Activated CD4-positive, CD25-positive, alpha-beta regulatory T cell (primary cell): ENCODE data around the gene FBXL14.
"Not testable (repeated sequence)": the region's sequence is repeated elsewhere in the genome, so short reads cannot be mapped to it uniquely, and the experiment has no call there.

Experiments used
- DNase-seq, 4 experiments: peaks; one replicate each; lab custom pipeline; 2025; lab: John Stamatoyannopoulos, UW

The FBXL14 gene

DNA sequence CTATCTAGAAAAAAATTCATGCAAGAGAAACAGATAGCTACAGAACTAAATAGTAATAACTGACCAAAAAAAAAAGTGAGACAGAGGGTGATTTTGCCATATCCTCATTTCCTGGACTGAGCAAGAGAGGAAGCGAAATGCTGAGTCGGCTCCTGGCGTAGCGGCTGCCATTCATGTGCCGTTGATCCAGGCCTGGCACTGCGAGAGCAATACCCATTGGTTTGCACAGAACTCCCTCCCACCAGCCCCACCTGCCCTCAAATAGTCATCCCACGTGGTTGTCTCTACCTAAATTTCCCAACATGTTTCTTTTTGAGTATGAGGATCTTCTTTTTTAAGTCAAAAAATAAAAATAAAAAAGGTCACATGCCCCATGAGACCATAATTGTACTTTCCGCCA, 25.2 kb upstream of the FBXL14 start:
- DNase-seq, result no peak

DNA sequence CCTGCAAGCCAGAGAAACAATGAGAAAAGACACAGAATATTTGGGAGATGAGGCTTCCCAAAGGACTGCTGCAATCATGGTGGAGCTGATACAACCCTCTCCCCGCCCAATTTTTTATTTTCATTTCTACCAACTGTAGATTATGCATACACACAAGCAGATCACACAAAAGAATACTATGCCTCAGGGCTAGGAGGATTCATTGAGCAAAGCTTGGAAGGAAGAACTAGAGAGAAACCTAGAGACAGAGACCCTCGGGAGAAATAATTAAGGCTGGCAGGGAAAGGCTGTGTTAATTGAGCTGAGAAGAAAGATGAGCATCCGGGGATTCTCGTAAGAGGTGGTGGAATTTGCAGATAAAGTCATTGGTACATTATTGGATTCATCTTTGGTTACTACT, 24.8 kb upstream of the FBXL14 start:
- DNase-seq, result no peak

DNA sequence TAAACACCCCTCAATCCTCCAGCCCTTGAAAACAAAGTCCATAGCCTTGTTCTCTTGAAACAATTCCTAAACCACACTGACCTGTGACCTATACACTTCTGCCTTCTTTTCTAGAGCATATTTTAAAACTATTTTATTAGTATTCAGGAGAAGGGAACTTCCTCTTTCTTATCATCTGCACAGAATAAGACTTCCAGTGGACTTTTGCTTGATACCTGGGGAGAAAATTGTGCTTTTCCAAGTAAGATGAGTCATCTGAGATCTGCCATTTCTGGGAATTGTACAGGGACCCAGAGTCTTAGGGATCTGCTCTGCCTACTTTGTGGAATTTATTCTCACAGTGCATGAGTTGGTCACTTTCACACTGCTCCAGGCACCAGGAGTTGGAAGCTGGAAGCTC, 24.1 kb upstream of the FBXL14 start:
- DNase-seq, result no peak

DNA sequence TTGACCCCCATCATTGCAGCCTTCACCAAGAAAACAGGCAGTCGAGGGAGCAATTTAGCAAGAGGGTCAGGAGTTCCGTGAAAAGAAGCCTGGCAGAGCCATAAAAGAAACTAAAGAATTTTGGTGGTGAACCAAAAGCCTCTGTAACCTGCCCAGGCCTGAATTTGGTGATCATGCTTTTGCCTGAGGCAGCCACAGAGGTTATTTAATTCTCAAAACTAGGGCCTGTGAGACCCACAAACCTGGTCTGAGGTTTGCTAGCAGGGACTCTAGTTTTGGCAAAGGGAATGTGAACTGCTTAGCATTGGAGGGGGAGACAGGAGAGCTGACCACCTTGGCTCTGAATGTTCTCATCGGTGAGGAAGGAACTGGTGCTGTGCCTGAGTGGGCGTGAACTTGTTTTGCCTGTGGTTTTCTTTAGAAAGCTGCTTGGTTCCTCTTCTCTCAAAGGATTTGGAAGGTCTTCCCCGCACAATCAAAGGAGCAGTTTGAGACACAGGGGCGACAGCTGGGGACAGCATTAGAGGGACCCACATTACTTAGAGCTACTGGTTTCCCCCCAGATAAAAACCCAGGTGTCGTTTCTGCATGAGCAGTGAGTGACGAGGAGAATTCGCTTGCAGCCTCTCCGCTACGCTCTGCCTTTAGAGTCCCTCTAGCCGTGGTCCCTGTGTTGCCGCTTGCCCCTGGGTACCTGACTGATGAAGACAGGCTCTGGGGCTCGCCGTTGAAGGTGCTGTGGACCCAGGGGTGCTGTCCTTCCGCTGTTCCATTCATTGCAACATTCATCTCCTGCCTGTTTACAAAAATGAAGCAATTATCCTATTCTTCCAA, 22.1 kb upstream of the FBXL14 start:
- no peak for DNase-seq

DNA sequence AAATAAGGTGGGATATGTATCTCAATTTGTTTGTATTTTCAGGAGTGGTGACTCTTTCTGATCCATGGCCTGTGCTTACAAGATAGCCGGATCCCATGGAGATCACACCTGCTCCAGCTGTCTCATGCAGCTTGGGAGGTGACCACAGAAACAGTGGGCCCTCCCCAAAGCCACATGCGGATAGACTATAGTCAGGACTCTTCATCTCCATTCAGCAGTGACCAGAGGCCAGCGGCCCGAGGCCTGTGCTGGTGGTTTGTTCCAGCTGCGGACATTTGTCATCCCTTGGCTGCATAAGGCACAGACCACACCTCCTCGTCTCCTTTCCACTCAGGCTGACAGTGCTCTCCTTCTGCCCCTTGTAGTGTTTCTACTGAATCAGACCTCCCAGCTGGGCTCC, 20.0 kb upstream of the FBXL14 start:
- DNase-seq, result no peak

DNA sequence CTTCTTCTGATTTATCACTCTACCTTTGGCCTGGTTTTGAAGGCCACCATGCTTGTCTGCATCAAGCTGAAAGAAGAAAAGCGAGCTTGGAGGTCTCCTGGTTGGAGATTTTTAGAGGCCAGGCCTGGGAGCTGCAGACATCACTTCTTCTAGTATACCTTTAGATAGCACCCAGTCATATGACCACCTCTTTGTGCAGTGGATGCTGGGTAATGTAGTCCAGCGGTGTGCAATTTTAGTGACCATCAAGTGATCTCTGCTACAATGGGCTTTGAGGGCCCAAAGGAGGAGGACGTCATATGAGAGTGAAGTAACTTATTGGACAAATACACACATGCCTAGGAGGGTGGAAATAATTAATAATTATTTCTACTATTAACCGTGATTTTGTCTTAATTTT, 19.5 kb upstream of the FBXL14 start:
- DNase-seq, result no peak

DNA sequence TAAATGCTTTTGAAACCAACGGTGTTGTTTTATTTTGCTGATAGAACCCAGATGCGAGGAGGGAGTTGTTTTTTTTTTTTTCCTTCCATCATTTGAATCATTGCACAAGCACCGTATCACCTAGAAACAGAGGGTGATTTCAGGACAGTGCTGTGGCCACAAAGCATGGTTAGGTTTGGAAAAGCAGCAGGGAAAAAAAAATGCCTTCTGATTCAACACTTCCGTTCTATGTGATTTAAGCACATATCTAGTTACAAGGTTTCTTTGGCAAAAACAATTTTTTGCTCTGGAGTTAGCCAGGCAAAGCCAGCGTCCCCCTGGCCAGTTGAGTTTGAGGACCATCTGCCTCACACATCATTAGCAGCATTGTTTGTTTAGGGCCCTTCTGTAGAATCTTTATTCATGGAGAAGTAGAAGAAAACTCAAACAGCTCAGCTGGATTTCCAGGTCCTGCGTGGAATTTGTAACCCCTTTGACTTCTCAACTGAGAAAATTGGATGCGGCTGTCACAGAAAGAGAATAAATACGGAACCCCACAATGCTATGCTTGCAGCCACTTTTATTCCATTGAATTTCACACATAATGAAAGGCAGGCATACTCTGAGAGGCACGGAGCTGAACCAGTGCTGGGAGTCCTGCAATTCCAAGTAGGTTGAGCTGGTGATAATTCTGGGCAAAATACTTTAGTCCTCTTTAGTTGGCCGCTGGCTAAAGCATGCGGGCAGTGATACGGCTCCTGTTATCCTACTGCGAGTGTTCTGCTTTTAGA, 17.6 kb upstream of the FBXL14 start:
- DNase-seq, result no peak

DNA sequence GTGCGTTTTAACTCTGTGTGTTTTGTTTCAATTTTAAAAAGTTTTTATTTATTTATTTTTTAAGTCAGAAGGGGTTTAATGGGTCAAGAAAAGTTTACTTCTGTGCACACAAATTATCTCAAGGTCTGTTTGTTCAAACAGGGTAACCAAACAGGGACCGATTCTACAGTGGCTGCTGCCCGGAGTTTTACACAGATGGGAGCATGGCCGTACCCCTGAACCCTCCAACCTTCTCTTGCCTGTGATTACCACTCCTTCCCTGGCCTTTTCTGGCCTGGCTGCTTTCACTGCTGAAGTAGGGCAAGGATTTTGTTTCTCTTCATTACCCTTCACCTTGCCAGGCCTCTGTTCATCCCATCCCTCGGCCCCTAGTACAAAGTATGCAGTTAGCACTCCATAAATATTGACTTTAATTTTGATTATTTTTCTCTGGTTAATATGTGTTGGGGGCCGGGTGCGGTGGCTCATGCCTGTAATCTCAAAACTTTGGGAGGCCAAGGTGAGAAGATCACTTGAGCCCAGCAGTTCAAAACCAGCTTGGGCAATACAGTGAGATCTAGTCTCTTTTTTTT, 15.8 kb upstream of the FBXL14 start:
- DNase-seq, result no peak

DNA sequence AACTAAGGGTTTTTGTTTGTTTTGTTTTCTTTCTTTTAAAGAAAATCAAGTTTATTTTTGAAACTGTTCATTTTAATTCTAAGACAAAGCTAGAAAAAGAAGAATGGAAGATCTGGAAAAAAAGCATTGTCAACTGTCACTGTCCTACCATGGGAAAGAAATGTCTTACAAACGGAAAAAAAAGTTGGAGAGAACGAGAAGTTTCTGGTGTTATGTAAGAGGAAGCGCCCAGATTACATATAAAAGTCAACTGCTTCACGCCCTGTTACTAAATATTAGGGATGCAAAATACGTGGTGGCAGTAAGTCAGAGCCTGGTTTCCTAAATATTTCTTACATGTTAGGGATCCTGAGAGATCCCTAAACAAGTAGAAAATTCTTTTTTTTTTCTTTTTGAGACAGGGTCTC, 14.3 kb upstream of the FBXL14 start:
- DNase-seq, result no peak

DNA sequence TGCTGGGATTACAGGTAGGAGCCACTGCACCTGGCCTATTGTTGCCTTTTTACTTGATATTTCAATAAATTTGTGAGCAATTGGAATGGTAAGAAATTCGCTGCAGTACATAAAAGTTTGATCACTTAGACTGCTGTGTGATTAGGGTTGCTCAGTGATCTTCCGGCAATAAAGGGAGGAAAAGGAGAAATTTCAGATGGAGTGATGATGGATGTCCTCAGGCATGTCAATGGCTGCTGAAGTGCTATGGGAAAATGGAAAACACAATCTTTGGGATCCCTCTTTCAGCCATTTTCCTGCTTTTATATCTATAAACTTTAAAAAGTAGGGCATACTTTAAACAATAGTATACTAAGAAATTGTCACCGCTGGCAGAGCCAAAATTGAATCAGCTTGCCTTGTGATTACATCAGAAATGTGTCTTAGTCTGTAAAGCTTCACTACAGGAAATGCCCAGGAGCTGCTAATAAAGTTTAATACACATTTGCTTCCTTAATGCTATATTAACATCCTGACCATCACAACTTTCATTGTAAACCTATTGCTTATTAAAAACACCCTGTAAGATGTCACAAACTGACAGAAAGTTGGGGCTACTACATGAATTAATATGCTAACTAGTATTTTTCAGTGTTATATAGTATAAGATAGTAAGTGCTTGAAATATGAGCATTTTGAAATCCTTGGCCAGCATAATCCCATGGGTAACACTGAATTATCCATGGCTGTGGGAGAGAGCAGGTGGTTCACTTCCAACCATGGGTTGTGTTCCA, 13.7 kb upstream of the FBXL14 start:
- no peak for DNase-seq

DNA sequence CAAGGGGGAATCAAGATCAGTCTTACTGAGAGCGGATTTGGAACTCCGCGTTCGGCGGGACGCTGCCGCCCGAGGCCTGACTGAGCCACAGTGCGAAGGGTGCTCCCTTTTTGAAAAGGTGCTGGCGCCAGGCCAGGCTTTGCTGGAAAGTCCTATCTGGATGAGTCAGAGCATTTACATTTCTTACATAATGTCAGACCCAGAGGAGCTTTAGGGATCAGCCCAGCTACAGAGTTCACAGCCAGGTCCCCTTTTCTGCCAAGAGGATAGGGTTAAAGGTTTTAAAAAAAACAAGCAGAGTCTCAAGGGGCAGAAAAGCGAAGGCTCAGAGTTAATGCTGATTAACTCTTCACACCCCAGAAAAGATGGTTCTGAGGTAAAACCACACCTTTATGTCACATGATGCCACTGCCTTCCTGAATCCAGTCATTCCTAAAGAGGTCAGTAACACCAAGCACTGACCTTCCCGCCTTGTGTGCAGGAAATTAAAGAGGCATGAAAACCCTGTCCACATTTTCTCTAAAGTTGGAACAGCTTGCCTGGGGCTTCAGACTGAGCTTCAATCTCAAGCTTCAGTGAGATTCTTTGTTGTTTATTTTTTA, 11.7 kb upstream of the FBXL14 start:
- peak in 2 of 4 experiments; percentile 47 to 66 for DNase-seq

DNA sequence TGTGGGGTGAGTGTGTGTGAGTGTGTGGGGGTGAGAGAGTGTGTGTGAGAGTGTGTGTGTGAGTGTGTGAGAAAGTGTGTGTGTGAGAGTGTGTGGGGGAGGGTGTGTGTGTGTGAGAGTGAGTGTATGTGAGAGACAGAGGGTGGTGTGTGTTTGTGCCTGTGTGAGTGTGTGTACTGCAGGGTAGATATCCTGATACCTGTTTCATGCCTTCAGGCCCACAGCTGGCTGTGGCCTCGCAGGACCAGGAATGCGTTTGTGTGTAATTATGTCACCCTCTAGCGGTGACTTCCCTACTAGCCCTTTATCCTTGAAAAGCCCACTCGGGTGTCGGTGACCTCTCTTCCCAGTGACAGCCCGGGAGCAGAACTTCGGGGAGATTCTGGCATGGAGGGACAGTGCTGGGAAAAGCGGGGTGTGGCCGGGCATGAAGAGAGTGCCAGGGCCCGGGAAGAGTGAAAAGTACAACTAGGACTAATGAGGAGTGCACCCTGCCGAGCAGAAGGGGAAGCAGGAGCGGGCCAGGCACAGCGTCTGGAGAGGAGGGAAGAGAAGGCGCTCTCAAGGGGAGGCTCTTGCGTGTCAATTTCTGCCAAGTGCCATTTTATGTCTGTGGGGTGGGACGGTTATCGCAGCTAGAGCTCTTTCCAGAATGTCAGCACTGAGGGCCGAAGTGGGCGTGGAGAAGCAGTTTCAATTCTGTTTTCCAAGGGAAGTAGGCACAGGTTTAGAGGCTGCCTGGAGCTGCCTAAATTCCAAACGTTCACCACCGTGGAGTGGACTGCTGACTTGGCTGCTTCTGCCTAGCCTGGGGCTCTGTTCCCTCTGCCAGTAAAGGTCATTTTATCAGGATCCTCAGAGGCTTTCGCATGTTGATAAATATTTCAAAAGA, 11.0 kb upstream of the FBXL14 start:
- peak in 3 of 4 experiments; percentile 6 to 24 (median 22) for DNase-seq

DNA sequence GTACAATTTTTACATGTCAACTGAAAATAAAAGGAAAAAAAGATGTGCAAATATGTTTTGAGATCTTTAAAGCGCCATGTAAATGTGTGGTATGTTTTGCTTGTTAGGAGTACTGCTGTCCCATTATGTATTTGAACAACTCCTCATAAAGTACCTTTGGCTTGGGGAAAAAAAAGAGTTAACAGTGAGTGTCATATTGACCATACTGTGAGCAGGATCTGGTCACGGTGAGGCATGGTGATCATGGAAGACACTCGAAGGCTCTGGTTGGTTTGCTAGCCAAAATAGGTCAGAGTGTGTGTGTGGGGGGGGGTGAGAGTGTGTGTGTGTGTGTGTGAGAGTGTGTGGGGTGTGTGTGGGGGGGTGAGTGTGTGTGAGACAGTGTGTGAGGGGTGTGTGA, 10.1 kb upstream of the FBXL14 start:
- DNase-seq, result no peak

DNA sequence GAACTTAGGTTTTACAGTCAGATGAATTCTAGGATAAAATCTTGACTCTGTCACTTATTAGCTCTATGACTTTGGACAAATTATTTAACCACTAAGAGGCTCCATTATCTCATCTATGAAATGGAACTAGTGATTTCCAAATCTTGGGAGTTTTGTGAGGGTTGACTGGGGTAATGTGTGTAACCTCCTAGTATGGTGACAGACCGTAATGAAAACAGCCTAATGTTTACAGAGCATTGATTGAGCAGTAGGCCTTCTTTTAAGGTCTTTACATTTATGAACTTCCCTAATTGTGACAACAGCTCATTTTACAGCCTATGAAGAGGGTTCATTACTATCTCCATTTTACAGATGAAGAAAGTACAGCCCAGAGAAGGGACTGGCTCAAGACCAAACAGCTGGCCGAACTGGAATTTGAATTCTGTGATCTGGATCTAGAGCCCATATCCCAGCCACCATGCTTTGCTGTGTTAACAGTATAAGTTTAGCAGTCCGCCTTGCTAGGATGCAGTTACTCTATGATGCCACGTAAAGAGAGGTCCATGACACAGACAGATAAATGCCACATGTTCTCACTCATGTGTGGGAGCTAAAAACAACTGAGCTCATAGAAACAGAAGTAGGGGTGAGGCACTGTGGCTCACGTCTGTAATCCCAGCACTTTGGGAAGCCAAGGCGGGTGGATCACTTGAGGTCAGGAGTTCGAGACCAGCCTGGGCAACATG, 9.1 kb upstream of the FBXL14 start:
- no peak for DNase-seq

DNA sequence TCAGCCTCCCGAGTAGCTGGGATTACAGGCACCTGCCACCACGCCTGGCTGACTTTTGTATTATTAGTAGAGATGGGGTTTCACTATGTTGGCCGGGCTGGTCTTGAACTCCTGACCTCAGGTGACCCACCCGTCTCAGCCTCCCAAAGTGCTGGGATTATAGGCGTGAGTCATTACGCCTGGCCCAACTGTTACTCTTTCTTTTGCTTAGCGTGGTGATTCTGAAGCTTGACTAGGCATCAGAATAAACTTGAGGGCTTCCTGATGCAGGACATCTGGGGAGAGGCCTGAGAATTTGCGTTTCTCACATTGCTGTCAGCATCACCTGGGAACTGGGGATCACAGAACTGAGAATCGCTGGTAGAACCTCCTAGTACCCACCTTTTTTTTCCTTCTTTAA, 8.3 kb upstream of the FBXL14 start:
- not testable (repeated sequence) for DNase-seq

DNA sequence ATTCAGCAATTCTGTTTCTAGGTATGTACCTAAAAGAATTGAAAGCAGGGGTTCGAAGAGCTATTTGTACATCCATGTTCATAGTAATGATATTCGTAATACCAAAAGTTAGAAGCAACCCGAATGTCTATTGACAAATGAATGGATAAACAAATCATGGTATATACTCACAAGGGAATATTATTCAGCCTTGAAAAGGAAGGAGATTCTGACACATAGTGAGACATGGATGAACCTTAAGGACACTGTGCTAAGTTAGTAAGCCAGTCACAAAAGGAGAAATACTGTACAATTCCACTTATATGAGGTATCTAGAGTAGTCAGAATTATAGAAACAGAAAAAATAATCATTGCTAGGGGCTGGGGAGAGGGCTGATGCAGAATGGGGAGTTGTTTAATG, 4.4 kb upstream of the FBXL14 start:
- DNase-seq, result no peak

DNA sequence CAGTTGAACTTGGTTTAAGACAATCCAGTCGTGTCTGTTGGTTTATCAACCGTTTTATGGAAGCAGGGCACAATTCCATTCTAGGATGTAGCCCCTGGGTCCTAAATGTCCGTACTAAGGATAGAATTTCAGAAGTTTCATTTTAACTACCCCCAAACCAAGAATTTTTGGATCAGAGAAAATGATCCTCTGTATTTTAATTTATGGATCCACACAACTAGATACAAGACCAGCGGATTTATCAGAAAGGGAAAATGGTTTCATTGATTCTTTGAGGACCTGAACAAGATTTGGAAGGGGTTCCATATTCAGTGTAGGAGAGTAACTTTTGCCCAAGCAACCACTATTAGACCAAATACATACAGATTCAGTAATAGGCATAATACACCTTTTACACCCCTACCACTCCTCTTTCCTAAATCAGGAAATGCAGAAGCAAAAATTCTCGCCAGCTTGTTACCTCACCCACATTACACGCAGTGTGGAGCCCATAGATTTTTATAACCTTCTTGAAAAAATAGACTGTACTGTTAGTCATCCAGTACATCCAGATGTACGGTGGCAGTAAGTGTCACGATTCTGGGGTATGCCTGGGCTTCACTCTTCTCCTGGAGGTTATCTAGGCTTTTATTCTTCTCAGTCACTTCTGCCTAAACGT, 1.4 kb upstream of the FBXL14 start:
- no peak for DNase-seq

DNA sequence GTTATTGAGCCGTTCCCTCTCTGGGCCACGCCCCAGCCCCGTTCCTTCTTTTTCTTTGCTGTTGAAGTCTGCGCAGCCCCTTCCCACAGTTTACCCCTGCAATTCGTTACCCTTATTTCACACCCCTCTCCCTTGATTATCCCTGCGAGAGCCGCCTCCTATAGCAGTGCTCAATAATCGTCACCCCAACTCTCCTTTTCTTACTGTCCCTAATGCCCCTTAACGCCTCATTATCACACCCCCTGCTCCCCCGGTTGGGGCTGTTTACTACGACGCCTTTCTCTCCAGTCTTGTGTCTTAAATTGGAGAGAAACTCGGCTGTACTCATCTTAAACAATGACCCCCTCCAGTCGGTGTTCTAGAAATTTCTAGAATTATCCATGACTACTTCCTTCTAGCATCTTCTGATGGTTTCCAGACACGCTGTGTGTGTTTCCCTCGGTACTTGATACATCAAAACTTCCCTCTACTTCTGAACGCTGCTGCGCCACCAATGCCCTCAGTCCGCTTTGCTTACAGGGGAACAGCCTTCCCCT, 713 bp upstream of the FBXL14 start:
- DNase-seq, result no peak

DNA sequence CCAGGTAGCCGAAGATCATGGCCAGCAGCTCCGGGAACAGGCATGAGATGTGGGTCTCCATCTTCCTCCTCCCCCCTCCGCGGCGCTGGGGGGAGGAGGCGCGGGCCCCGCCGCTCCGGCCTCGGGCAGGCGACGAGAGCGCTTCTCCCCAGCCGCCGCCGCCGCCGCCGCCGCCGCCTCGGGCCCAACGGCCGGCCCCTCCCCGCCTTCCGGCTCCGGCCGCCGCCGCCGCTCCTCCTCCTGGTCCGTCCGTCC, 448 bp downstream of the FBXL14 start:
- DNase-seq, result peak in 1 of 4 experiments; percentile 47
